ENCODE results near the gene TNNC1. TPM values are rescaled to one million over a fixed set of nuclear protein-coding genes. Genes with fewer than 3 reads are reported as not detected.

TNNC1 gene
- polyA plus RNA-seq, 2 donors, result 1.3 to 2.0 TPM

DNA sequence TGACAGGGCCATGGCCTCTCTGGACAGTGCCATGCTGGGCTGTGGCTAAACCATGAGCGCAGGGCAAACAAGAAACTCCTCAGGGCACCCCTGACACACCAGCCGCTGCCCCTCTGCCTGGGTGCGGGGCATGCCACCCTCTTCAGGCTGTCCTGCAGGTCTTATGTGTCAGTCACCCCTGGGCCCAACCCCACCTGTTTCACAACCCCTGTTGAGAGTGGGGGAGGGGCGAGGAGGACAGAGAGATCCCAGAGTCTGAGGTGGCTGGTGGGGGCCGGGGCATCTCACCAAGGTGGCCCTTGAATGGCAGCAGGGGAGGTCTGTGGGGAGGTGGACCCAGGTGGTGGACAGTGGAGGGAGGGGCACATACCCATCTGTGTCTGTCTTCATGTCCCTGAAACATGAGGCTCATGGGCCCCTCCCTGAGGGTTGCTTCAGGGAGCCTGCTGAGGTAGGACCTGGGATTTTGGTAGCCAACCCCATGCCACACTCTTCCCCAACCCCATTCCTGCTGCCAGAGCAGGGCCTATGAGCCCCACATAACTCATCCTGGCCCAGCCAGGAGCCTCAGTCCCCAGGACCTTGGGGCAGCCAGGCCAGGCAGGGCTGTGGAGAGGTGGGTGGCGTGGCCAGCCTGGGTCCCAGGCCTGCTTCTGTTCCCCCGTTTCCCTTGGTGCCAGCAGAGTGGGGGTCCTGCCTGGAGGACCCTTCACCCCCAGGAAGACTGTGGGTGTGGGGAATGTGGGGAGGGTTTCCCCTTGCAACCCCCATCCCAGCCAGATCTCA, 39.6 kb upstream of the TNNC1 start:
- WGBS, 2 donors, result 92 to 94% methylated on average over 7 of the region's 7 CpGs
- no peak overlapping the region for H3K27ac ChIP-seq (ENCODE audit: low read depth in 2 of 2, low read length in 1 of 2)

DNA sequence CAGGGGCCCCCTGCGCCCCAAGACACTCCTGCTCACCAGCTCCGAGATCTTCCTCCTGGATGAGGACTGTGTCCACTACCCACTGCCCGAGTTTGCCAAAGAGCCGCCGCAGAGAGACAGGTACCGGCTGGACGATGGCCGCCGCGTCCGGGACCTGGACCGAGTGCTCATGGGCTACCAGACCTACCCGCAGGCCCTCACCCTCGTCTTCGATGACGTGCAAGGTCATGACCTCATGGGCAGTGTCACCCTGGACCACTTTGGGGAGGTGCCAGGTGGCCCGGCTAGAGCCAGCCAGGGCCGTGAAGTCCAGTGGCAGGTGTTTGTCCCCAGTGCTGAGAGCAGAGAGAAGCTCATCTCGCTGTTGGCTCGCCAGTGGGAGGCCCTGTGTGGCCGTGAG, 38.2 kb upstream of the TNNC1 start:
- no peaks in the 10 kb centered on the region for H3K27me3 ChIP-seq (ENCODE audit: control insufficient read depth in 1 of 2, insufficient read depth in 2 of 2, low read length in 2 of 2)
- H3K36me3 ChIP-seq (ENCODE audit: control insufficient read depth in 2 of 2, insufficient read depth in 2 of 2, low read length in 1 of 2), result peaks cover 12 to 55% of the 10 kb centered on the region in 2 donors
- peaks cover 0 to 3% of the 10 kb centered on the region in 2 donors for H3K4me1 ChIP-seq (ENCODE audit: control insufficient read depth in 2 of 2, insufficient read depth in 2 of 2, low read length in 1 of 2)
- H3K4me3 ChIP-seq (ENCODE audit: low read depth in 1 of 2, low read length in 2 of 2), result no peak overlapping the region
- H3K9me3 ChIP-seq (ENCODE audit: control insufficient read depth in 2 of 2, insufficient read depth in 1 of 2, low read depth in 1 of 2, low read length in 1 of 2), result no peaks in the 10 kb centered on the region
- no peak overlapping the region for H3K27ac ChIP-seq (ENCODE audit: low read depth in 2 of 2, low read length in 1 of 2)
- 87 to 91% methylated on average over 21 of the region's 21 CpGs for WGBS, 2 donors

More for the DNA sequence above, 39.6 kb upstream of the TNNC1 start:
- Histone ChIP-seq H3K4me3 (ENCODE audit: low read depth in 1 of 2, low read length in 2 of 2) (no peak overlapping the region), H3K4me1 (ENCODE audit: control insufficient read depth in 2 of 2, insufficient read depth in 2 of 2, low read length in 1 of 2) (peaks cover 0 to 3% of the 10 kb centered on the region in 2 donors), H3K36me3 (ENCODE audit: control insufficient read depth in 2 of 2, insufficient read depth in 2 of 2, low read length in 1 of 2) (peaks cover 12 to 41% of the 10 kb centered on the region in 2 donors), H3K27me3 (ENCODE audit: control insufficient read depth in 1 of 2, insufficient read depth in 2 of 2, low read length in 2 of 2) (no peaks in the 10 kb centered on the region), H3K9me3 (ENCODE audit: control insufficient read depth in 2 of 2, insufficient read depth in 1 of 2, low read depth in 1 of 2, low read length in 1 of 2) (no peaks in the 10 kb centered on the region)

DNA sequence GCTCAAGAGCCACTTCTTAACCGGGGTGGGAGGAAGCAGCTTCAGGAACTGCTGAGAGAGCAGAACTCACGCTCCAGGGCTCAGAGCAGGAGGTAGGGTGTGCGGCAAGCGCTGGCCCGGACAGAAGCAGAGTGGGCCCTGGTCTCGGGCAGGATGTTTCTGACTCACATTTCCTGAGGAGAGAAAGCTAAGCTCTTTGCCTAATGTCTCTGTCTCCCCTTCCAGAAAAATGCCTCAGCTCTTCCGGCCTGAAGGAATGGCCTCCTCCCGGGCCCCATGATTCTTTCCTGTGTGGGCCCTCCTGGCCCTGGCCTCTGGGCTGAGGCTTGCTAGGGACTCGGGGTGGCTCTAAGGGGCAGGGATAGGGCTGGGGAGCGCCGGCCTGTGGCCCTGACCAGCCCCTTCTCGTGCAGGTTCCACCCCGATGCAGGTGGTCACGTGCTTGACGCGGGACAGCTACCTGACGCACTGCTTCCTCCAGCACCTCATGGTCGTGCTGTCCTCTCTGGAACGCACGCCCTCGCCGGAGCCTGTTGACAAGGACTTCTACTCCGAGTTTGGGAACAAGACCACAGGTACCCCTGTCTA, 37.2 kb upstream of the TNNC1 start:
- H3K4me3 ChIP-seq (ENCODE audit: low read depth in 1 of 2, low read length in 2 of 2), result no peak overlapping the region
- no peaks in the 10 kb centered on the region for H3K27me3 ChIP-seq (ENCODE audit: control insufficient read depth in 1 of 2, insufficient read depth in 2 of 2, low read length in 2 of 2)
- WGBS, 2 donors, result 83 to 85% methylated on average over 23 of the region's 23 CpGs
- peaks cover 0 to 3% of the 10 kb centered on the region in 2 donors for H3K4me1 ChIP-seq (ENCODE audit: control insufficient read depth in 2 of 2, insufficient read depth in 2 of 2, low read length in 1 of 2)
- no peaks in the 10 kb centered on the region for H3K9me3 ChIP-seq (ENCODE audit: control insufficient read depth in 2 of 2, insufficient read depth in 1 of 2, low read depth in 1 of 2, low read length in 1 of 2)
- peaks cover 12 to 60% of the 10 kb centered on the region in 2 donors for H3K36me3 ChIP-seq (ENCODE audit: control insufficient read depth in 2 of 2, insufficient read depth in 2 of 2, low read length in 1 of 2)
- peak overlapping the region in 1 of 2 donors; percentile 20 for H3K27ac ChIP-seq (ENCODE audit: low read depth in 2 of 2, low read length in 1 of 2)

DNA sequence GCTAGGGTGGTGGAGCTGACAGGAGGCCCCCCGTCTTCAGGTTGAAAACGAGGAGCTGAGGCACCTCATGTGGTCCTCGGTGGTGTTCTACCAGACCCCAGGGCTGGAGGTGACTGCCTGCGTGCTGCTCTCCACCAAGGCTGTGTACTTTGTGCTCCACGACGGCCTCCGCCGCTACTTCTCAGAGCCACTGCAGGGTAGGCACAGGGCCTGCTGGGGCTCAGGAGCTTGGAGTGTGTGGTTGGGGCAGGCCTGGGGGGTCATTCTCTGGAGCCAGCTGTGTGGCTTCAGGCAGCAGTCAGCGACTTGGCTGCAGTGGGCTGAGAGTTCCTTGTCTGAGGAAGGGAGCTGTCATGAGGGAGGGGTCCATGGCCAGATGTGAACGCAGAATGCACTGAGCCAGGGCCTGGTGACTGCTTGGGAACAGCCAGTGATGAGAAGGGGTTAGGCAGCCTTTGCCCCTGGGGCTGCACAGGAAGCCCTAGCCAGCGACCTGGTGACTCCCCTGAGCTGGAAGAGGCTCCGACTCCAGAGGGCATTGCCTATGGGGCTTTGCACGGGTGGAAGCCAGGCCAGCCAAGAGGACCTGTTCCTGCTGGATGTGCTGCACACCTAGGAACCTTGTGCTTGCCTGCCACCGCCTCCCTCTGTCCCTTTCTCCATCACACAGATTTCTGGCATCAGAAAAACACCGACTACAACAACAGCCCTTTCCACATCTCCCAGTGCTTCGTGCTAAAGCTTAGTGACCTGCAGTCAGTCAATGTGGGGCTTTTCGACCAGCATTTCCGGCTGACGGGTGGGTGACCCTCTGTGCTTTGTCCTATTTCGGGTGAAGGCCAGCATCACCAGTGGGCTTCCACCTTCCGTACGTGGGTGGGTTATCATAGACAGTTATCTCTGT, 36.4 kb upstream of the TNNC1 start:
- peaks cover 0 to 3% of the 10 kb centered on the region in 2 donors for H3K4me1 ChIP-seq (ENCODE audit: control insufficient read depth in 2 of 2, insufficient read depth in 2 of 2, low read length in 1 of 2)
- no peak overlapping the region for H3K4me3 ChIP-seq (ENCODE audit: low read depth in 1 of 2, low read length in 2 of 2)
- WGBS, 2 donors, result 79% methylated on average over 22 of the region's 22 CpGs
- peak overlapping the region in 1 of 2 donors; percentile 8 for H3K27ac ChIP-seq (ENCODE audit: low read depth in 2 of 2, low read length in 1 of 2)
- no peaks in the 10 kb centered on the region for H3K27me3 ChIP-seq (ENCODE audit: control insufficient read depth in 1 of 2, insufficient read depth in 2 of 2, low read length in 2 of 2)
- H3K9me3 ChIP-seq (ENCODE audit: control insufficient read depth in 2 of 2, insufficient read depth in 1 of 2, low read depth in 1 of 2, low read length in 1 of 2), result no peaks in the 10 kb centered on the region
- H3K36me3 ChIP-seq (ENCODE audit: control insufficient read depth in 2 of 2, insufficient read depth in 2 of 2, low read length in 1 of 2), result peaks cover 12 to 64% of the 10 kb centered on the region in 2 donors

DNA sequence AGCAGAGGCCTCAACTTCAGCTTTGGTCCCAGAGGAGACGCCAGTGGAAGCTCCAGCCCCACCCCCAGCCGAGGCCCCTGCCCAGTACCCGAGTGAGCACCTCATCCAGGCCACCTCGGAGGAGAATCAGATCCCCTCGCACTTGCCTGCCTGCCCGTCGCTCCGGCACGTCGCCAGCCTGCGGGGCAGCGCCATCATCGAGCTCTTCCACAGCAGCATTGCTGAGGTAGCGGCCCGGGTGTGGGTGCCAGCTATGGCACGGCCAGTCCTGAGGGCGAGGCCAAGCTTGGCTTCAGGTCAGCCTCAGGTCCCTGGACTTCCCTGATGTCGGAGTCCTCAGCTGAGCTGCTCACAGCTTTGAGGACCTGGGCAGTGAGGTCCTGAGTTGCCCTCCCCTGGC, 35.6 kb upstream of the TNNC1 start:
- no peak overlapping the region for H3K27ac ChIP-seq (ENCODE audit: low read depth in 2 of 2, low read length in 1 of 2)
- WGBS, 2 donors, result 85 to 88% methylated on average over 18 of the region's 18 CpGs
- no peak overlapping the region for H3K4me3 ChIP-seq (ENCODE audit: low read depth in 1 of 2, low read length in 2 of 2)
- H3K36me3 ChIP-seq (ENCODE audit: control insufficient read depth in 2 of 2, insufficient read depth in 2 of 2, low read length in 1 of 2), result peaks cover 12 to 68% of the 10 kb centered on the region in 2 donors
- H3K4me1 ChIP-seq (ENCODE audit: control insufficient read depth in 2 of 2, insufficient read depth in 2 of 2, low read length in 1 of 2), result peaks cover 0 to 10% of the 10 kb centered on the region in 2 donors
- no peaks in the 10 kb centered on the region for H3K27me3 ChIP-seq (ENCODE audit: control insufficient read depth in 1 of 2, insufficient read depth in 2 of 2, low read length in 2 of 2)
- H3K9me3 ChIP-seq (ENCODE audit: control insufficient read depth in 2 of 2, insufficient read depth in 1 of 2, low read depth in 1 of 2, low read length in 1 of 2), result no peaks in the 10 kb centered on the region

DNA sequence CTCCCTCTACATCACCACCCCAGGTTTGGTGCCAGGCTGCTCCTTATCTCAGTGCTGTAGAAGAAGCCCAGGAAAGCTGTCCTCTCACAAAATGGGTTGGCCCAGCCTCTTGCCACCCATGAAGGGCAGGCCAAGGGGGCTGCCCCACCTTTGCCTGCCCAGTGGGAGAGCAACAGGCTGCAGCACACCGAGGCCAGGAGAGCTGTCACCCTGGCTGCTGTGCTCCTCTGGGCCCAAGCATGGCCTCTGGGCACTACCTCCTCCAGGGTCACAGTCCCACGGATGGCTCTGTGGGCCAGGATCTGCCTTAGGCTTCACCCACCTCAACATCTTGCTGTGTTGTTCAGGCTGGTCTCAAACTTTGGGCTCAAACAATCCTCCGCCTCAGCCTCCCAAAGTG, 34.9 kb upstream of the TNNC1 start:
- H3K27me3 ChIP-seq (ENCODE audit: control insufficient read depth in 1 of 2, insufficient read depth in 2 of 2, low read length in 2 of 2), result no peaks in the 10 kb centered on the region
- H3K4me3 ChIP-seq (ENCODE audit: low read depth in 1 of 2, low read length in 2 of 2), result no peak overlapping the region
- H3K9me3 ChIP-seq (ENCODE audit: control insufficient read depth in 2 of 2, insufficient read depth in 1 of 2, low read depth in 1 of 2, low read length in 1 of 2), result no peaks in the 10 kb centered on the region
- peaks cover 0 to 12% of the 10 kb centered on the region in 2 donors for H3K4me1 ChIP-seq (ENCODE audit: control insufficient read depth in 2 of 2, insufficient read depth in 2 of 2, low read length in 1 of 2)
- WGBS, 2 donors, result 85 to 87% methylated on average over 3 of the region's 3 CpGs
- H3K36me3 ChIP-seq (ENCODE audit: control insufficient read depth in 2 of 2, insufficient read depth in 2 of 2, low read length in 1 of 2), result peaks cover 12 to 69% of the 10 kb centered on the region in 2 donors
- H3K27ac ChIP-seq (ENCODE audit: low read depth in 2 of 2, low read length in 1 of 2), result no peak overlapping the region

DNA sequence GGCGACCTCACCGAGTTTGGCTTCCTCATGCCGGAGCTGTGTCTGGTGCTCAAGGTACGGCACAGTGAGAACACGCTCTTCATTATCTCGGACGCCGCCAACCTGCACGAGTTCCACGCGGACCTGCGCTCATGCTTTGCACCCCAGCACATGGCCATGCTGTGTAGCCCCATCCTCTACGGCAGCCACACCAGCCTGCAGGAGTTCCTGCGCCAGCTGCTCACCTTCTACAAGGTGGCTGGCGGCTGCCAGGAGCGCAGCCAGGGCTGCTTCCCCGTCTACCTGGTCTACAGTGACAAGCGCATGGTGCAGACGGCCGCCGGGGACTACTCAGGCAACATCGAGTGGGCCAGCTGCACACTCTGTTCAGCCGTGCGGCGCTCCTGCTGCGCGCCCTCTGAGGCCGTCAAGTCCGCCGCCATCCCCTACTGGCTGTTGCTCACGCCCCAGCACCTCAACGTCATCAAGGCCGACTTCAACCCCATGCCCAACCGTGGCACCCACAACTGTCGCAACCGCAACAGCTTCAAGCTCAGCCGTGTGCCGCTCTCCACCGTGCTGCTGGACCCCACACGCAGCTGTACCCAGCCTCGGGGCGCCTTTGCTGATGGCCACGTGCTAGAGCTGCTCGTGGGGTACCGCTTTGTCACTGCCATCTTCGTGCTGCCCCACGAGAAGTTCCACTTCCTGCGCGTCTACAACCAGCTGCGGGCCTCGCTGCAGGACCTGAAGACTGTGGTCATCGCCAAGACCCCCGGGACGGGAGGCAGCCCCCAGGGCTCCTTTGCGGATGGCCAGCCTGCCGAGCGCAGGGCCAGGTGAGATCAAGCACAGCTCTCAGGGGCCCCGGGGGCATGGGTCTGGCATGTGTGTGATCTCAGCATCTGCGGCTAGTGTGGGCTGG, 34.2 kb upstream of the TNNC1 start:
- whole genome bisulfite sequencing, 2 donors, result 95 to 96% methylated on average over 58 to 59 of the region's 59 CpGs
- Histone ChIP-seq H3K4me1 (ENCODE audit: control insufficient read depth in 2 of 2, insufficient read depth in 2 of 2, low read length in 1 of 2) (peaks cover 2 to 19% of the 10 kb centered on the region in 2 donors), H3K27ac (ENCODE audit: low read depth in 2 of 2, low read length in 1 of 2) (no peak overlapping the region), H3K9me3 (ENCODE audit: control insufficient read depth in 2 of 2, insufficient read depth in 1 of 2, low read depth in 1 of 2, low read length in 1 of 2) (no peaks in the 10 kb centered on the region), H3K4me3 (ENCODE audit: low read depth in 1 of 2, low read length in 2 of 2) (no peak overlapping the region), H3K27me3 (ENCODE audit: control insufficient read depth in 1 of 2, insufficient read depth in 2 of 2, low read length in 2 of 2) (no peaks in the 10 kb centered on the region), H3K36me3 (ENCODE audit: control insufficient read depth in 2 of 2, insufficient read depth in 2 of 2, low read length in 1 of 2) (peaks cover 12 to 69% of the 10 kb centered on the region in 2 donors)

DNA sequence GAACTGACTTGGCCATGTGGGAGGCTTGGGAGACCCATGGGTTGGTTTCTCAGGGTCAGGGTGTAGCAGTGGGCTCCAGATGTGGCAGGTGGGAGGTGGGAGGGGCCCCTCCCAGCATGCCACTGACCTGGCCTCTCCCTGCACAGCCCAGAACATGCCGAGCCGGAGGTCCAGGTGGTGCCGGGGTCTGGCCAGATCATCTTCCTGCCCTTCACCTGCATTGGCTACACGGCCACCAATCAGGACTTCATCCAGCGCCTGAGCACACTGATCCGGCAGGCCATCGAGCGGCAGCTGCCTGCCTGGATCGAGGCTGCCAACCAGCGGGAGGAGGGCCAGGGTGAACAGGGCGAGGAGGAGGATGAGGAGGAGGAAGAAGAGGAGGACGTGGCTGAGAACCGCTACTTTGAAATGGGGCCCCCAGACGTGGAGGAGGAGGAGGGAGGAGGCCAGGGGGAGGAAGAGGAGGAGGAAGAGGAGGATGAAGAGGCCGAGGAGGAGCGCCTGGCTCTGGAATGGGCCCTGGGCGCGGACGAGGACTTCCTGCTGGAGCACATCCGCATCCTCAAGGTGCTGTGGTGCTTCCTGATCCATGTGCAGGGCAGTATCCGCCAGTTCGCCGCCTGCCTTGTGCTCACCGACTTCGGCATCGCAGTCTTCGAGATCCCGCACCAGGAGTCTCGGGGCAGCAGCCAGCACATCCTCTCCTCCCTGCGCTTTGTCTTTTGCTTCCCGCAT, 33.4 kb upstream of the TNNC1 start:
- no peaks in the 10 kb centered on the region for H3K9me3 ChIP-seq (ENCODE audit: control insufficient read depth in 2 of 2, insufficient read depth in 1 of 2, low read depth in 1 of 2, low read length in 1 of 2)
- H3K36me3 ChIP-seq (ENCODE audit: control insufficient read depth in 2 of 2, insufficient read depth in 2 of 2, low read length in 1 of 2), result peaks cover 12 to 69% of the 10 kb centered on the region in 2 donors
- no peaks in the 10 kb centered on the region for H3K27me3 ChIP-seq (ENCODE audit: control insufficient read depth in 1 of 2, insufficient read depth in 2 of 2, low read length in 2 of 2)
- WGBS, 2 donors, result 91 to 92% methylated on average over 30 to 31 of the region's 31 CpGs
- peaks cover 4 to 21% of the 10 kb centered on the region in 2 donors for H3K4me1 ChIP-seq (ENCODE audit: control insufficient read depth in 2 of 2, insufficient read depth in 2 of 2, low read length in 1 of 2)
- no peak overlapping the region for H3K4me3 ChIP-seq (ENCODE audit: low read depth in 1 of 2, low read length in 2 of 2)
- no peak overlapping the region for H3K27ac ChIP-seq (ENCODE audit: low read depth in 2 of 2, low read length in 1 of 2)

Measured in esophagus (tissue), 2 donors.